ENCODE measurements around the gene FBF1. TPM values are rescaled to one million over a fixed set of nuclear protein-coding genes. Genes with fewer than 3 reads are reported as not detected.

Gene FBF1
- total and polyA plus RNA-seq, 2 of the 4 experiments (the other 2 are of a cell fraction) = 4.5 to 8.0 TPM

DNA sequence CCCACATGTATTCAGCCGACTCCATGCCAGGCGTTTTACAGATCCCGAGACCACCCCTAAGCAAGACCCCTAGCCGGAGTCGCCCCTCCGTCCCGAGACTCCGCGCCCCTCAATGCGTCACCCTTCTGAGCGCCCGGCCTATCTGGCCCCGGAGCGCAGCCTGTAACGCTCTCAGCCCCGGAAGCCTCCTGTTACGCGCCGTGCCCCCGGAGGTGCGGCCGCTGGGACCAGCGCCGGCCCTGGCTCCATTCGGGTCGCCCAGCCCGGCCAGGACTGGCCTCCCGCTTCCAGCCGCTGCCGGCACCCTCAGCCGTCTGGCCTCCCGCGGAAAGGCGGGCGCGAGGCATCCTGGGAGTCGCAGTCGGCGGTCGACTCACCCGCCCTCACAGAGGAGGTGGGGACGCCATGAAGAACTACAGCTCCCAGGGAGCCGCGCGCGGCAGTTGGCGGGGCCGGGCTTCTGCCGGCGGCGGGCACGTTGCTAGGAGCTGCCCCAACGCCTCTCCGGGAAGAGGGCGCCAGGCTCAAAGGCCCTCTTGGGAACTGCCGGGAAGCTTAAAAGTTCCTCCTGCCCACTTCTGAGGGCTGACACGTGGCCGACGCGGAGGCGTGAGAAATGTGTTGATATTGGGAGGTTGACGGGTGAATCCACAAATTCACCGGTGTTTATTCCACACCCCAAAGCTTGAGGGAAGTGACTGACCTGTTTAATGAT lies at the start of gene FBF1 (continued):
- TF ChIP-seq USF2 (IDR thresholded peaks at IDR 0.05; ENCODE audit: low read depth, low read length) (peak; percentile 38; the same call in 1 of the 2 replicates), RCOR1 (IDR thresholded peaks at IDR 0.05; ENCODE audit: insufficient replicate concordance, low read length) (no peak), POLR2A (IDR thresholded peaks at IDR 0.05; ENCODE audit: low read depth, low read length) (peak; percentile 93), RAD21 (IDR thresholded peaks at IDR 0.05; ENCODE audit: low read length) (no peak), MAFK (IDR thresholded peaks at IDR 0.05; ENCODE audit: low read depth, low read length) (no peak), CEBPB (IDR thresholded peaks at IDR 0.05; ENCODE audit: low read depth, low read length) (no peak), ELK1 (IDR thresholded peaks at IDR 0.05; ENCODE audit: borderline replicate concordance, low read depth, low read length) (no peak), FOS (IDR thresholded peaks at IDR 0.05; ENCODE audit: low read depth, low read length) (0 out of 2 replicates have a peak, but pooled peaks have one; percentile 2)
